Effector CD4-positive, alpha-beta T cell (primary cell): ENCODE data around the gene AQP12A. TPM values are rescaled to one million over a fixed set of nuclear protein-coding genes. Genes with fewer than 3 reads are reported as not detected.
"Not testable (repeated sequence)": the region's sequence is repeated elsewhere in the genome, so short reads cannot be mapped to it uniquely, and the experiment has no call there.

Source experiments
- DNase-seq: peaks from one replicate; pipeline ENCODE4 v3.0.0-alpha.2; 2020
- total RNA-seq: gene quantifications from one replicate; lab custom pipeline; 2026; lab: John Stamatoyannopoulos, UW

AQP12A gene, protein sequence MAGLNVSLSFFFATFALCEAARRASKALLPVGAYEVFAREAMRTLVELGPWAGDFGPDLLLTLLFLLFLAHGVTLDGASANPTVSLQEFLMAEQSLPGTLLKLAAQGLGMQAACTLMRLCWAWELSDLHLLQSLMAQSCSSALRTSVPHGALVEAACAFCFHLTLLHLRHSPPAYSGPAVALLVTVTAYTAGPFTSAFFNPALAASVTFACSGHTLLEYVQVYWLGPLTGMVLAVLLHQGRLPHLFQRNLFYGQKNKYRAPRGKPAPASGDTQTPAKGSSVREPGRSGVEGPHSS
- total RNA-seq: not detected

DNA sequence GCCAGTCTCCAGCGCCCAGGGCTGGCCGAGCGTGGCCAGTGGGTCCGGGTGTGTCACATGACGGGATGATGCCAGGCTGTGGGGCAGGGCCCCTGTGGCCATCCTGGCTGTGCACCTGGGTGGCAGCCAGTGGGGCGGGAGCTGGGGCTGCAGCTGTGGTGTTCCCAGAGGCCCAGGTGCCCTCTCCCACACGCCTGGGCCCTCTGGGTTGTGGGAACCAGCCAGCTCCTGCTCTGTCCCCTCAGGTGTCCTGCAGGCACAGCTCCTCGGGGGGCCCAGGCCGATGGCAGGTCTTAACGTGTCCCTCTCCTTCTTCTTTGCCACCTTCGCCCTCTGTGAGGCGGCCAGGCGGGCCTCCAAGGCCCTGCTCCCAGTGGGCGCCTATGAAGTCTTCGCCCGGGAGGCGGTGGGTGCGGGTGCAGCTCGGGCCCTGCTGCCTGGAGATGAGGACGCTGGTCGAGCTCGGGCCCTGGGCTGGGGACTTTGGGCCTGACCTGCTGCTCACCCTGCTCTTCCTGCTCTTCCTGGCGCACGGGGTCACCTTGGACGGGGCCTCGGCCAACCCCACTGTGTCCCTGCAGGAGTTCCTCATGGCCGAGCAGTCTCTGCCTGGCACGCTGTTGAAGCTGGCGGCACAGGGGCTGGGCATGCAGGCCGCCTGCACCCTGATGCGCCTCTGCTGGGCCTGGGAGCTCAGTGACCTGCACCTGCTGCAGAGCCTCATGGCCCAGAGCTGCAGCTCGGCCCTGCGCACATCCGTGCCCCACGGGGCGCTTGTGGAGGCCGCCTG, at the start of gene AQP12A:
Gene AQP12A, plus strand, starts transcription at position 236 of the 790 bp plus-strand sequence. Its CDS starts 48 bp downstream, at position 284.
- DNase-seq: not testable (repeated sequence)

DNA sequence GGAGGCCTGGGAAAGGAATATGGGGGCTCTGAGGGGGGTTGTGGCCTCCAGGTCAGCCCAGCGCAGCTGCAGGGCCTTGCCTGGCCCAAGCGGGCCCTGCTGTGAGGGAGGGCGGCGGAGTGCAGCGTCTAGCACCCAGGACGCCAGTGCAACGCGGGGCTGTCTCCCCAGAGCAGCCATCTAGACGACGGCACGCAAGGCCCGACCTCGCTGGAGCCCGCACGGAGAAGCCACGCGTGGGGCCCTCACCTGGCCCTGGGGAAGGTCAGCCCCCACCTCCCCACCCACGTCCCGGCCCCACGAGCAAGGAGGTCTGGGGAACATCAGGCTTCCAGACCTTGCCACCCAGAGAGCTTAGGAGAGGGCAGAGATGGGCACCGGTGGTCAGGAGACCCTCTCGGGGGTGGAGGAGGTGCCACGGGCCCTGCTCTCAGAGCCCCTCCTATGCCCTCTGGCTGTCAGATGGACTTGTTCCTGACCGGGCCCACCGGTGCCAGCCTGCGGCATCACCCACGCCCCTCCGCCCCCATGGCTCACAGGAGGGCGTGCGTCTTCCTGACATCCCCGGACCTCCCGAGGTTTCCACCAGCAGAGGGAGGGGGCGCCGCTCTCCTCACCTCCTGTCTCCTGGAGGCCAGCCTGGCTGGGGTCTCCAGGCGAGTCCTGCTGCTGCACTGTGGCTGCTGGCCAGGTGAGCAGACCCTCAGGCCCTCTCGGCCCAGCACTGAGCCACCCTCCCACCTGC, 49.4 kb upstream of the AQP12A start:
- no peak for DNase-seq

DNA sequence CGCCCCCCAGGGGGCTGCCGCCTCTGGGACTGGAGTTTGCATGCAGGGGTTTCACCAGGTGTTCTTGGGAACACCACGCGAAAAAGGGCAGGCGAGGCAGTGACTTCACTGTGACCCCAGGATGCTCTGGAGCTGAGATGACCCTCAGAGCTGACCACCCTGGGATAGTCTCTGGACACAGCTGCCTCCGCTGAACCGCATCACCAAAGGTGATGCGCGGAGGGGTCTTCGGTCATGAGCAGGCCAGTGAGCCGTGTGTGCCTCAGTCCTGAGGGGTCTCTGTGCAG, 48.9 kb upstream of the AQP12A start:
- DNase-seq: no peak

DNA sequence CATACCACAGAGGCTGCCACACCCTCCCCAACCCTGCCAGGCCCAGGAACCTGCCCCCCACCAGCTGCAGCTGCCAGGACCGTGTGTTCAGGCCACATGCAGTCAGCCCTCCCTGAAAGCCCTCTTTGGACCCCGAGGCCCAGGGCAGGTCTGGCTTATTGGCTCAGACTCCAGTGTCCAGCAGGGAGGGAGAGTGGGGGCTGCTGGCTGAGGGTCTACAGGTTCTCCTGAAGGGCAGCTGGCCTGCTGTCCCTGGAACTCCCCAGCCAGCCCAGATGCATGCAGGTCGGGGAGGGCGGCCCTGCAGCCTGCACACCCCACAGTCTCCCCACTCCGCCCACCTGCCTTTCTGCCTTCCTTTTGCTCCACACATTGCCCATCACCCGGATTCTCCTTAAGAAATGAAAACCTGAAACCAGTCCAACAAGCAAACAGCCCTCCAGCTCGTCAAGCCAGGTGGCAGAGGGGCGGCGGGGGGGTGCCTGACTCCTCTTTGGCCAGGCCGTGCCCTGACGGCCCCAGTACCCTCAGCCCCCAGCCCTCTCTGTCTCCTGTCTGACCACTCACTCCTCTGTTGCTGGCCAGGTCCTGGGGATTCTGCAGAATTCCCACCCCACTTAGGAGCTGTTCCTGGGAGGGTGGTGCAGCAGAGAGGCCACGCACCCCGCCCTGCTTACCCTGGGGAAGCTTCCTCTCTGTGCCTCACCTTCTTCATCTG, 48.4 kb upstream of the AQP12A start:
- DNase-seq: no peak

- no peak for DNase-seq
These were observed 47.9 kb upstream of the AQP12A start for GRCh38 chr2:240643811-240644150.

GRCh38 chr2:240644171-240644651, 47.5 kb upstream of the AQP12A start:
- no peak for DNase-seq

- DNase-seq: no peak
These were observed 46.8 kb upstream of the AQP12A start for GRCh38 chr2:240644859-240645301.

- no peak for DNase-seq
These were observed 46.3 kb upstream of the AQP12A start for GRCh38 chr2:240645346-240645745.

DNA sequence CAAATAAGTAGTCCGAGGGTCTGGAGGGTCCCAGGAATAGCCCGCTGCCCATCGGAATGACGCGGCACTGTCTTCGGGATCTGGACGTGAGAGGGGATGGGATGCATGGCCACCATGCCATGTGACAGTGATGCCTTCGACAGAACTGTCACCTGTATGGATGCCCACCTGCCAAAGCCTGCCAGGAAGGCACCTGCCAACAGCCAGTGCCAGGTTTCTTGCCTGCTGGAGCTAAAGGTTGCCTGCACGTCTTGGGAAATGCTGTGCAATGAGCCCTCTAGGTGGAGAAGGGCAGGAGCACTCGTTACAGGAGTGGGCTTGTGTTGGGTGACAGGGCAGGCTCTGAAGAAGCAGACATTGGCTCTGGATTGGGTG, 45.9 kb upstream of the AQP12A start:
- DNase-seq: no peak

DNA sequence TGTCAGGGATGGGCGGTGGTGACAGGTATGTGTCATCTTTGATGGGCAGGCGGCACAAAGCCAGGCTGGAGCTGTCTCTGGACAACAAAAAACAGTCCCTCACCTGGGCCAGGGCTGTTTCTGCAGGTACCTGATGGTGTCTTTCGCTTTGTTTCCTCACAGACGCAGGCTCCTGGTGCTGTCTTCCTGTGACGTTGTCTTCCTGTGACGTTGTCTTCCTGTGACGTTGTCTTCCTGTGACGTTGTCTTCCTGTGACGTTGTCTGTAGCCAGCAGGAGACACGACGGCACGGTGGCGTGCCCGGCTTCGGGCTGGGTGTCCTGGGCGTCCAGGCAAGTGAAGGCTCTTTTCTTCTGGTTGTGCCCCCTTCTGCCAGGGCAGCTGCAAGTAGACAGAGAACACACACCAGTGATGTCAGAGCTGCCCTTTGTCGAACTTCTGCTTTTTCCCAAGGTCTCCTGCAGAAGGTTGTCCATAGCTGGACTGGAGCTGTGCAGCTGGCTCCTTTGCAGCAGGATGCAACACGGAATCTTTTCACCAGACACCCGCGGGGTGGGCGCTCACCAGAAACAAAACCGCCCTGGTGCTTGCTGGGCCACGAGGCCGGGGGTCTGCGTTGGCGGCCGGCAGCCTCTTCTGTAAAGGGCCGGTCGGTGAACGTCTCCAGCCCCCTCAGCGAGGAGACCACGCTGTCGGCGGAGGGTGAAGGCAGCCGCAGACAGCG, 45.3 kb upstream of the AQP12A start:
- DNase-seq: no peak

- no peak for DNase-seq
These were observed 44.7 kb upstream of the AQP12A start for GRCh38 chr2:240646900-240647502.

DNA sequence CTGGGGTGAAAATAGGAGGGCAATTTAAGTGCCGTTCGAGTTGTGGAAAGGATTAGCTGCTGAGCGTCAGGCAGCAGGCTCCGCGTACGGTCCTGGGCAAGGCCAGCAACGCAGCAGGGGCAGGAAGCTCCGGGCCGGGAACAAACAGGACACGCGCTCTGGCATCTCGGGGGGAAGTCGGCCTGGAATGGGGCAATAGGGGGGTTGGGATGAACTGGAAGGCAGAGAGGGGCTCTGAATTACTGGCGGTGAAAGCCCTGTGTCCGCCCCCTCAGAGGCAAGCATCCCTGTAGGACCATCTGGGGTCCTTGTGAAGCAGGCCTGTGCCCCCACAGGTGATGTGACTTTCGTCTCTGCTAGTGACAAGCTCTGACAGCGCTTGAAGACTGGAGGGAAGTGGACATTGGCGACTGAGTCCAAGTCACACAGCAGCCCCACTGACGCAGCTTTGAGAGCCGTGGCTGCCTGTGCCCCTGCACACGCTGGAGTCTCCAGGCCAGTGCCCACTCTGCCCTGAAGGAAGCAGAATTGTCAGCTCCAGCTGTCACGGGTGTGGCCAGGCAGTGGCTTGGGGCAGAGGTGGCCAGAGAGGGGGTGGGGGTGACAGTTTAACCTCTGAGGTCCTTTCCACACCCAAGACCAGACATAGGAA, 44.0 kb upstream of the AQP12A start:
- DNase-seq: no peak

DNA sequence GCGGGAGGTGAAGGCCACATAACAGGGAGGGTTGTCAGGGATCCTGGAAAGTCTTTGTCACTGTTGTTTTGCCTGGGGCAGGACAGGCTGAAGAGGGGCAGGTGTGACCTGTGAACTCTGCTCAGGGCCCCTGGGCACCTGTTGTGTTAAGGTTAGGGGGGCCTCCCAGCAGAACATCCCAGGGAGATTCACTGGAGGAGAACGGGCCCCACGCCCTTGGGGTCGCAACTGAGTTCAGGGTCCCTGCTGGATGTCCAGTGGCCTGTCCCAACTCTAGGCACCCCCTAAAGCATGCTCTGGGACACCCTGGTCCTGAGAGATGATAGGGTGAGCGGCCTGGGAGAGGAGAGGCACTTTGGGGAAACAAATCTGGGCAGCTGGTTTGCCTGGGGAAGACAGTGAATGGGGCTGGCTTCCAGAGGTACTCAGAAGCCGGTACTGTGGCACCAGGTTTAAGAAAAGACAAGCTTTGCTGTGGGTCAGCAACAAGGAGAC, 43.5 kb upstream of the AQP12A start:
- no peak for DNase-seq

DNA sequence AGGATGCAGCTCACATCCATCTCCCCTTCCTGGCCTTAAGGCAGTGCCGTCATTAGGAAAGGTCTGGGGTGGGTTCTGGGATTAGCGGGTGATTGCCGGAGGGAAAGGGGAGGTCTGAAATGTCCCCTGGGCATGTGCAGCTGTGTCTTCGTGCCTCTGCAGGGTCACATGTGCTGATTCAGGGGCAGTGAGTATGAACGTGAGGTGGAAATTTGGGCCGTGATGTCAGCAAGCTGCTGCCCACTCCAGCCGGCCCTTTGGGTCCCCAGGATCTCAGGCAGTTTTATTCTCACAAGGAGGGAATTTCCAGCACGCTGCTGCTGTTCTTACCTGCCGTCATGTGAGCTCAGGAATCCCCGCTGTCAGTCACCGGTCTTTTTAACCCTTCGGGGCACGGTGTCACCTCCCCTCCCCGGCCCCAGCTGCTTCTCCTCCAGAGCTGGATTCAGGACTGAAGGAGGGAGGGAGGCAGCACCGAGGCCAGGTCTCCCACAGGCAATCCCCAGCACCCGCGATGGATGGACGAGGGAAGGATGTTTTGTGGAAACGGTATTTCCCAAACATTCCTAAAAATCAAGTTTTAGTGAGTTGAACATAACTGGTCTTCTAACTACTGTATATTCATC, 42.9 kb upstream of the AQP12A start:
- DNase-seq: no peak

GRCh38 chr2:240649331-240649730, 42.3 kb upstream of the AQP12A start:
- DNase-seq: no peak

DNA sequence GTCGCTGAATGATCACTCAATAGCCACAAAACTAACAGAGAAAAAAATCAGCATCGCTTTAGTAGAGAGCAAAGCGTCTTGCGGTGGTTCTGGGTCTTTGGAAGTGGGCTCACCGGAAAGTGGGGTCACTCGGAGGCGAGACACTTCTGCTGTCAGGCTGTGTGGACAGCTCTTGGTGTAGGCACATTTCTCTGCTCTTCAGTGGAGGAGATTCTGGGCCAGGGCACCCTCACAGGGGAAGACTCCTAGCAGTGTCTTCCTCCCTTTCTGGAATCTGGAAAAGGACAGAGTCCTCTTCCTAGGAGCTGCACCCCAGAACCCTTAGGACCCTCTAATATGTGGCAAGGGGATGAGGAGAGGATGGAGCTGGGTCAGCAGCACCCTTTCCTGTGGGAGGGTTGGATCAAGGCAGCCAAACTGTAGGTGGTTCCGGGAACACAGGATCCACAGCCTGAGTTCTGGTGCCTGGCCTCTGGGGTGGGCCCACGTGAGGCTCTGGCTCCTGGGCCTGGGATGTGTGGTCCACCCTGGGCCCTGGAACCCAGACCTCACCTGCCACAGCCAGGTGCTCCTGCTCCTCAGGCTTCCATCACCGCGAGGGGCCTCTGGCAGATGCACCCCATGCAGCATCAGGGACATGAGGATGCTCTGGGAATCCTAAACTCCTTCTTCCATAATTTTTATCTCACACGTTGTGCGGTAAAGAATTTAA, 41.3 kb upstream of the AQP12A start:
- DNase-seq: no peak

- DNase-seq: no peak
These were observed 40.5 kb upstream of the AQP12A start for GRCh38 chr2:240651185-240651584.

DNA sequence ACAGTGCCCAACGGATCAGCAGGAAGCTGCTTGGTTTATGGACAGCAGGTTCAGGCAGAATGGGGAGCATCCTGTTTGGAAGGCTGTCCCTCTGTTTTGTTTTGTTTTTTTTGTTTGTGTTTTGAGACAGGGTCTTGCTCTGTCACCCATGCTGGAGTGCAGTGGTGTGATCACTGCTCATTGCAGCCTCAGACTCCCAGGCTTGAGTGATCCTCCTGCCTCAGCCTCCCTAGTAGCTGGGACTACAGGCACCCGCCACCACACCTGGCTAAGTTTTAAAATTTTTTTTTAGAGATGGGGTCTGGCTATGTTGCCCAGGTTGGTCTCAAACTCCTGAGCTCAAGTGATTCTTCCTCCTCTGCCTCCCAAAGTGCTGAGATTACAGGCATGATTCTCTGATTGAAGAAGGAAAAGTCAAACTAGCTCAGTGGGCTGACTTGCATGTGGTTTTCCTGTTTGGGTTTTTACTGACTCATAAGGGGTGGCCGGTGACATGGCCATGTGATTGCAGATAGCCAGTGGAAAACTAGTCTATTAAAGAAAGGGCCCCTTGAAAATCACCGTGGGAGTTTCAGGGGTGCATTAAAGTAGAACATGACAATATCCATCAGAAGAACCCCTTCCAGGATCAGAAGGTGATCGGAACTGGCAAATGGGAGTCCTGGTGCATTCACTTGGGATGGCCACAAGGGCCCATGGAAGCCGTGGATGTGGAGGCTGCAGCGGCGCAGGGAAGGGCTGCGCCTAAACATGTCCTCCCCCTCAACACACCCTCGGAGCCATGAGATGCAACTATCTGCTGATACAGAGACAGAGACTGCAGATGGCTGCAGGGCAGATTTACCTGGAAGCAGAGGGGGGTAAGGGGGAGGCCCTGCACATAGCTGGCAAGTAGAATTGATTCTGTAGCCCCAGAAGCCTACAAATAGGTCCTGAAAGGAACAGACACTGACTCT, 35.5 kb upstream of the AQP12A start:
- DNase-seq: no peak

- DNase-seq: not testable (repeated sequence)
These were observed 31.8 kb upstream of the AQP12A start for GRCh38 chr2:240659883-240660282.
